ENCODE data around the gene STRADB.

The STRADB gene

GRCh38 chr2:201451292-201452057 is at the start of gene STRADB, which contains the start of gene TRAK2:
Gene STRADB (plus strand): TSS chr2:201451740. CDS start chr2:201454841, 3,101 bp downstream.
Gene TRAK2 (minus strand): TSS chr2:201451458. CDS start chr2:201420507, 30,951 bp downstream.
- Histone ChIP-seq H3K27me3 (ENCODE audit: control insufficient read depth, insufficient read depth, low read length) (no peaks in the 10 kb centered on the region), H3K9ac (ENCODE audit: low read depth, low read length) (peak within 1 kb of the TSS; percentile 81), H3K9me3 (ENCODE audit: control insufficient read depth, insufficient read depth, low read length) (no peaks in the 10 kb centered on the region), H3K36me3 (ENCODE audit: control insufficient read depth, insufficient read depth, low read length) (no peaks in the 10 kb centered on the region), H3K27ac (ENCODE audit: low read depth, low read length) (peak within 1 kb of the TSS; percentile 78), H3K4me1 (ENCODE audit: control insufficient read depth, insufficient read depth, low read length) (peaks cover 9% of the 10 kb centered on the region; the same call in 1 of the 2 replicates), H3K4me3 (ENCODE audit: low read depth, low read length) (peak within 1 kb of the TSS; percentile 84)

- Histone ChIP-seq H3K36me3 (ENCODE audit: control insufficient read depth, insufficient read depth, low read length) (peaks cover 13% of the 10 kb centered on the region), H3K4me1 (ENCODE audit: control insufficient read depth, insufficient read depth, low read length) (no peaks in the 10 kb centered on the region), H3K9me3 (ENCODE audit: control insufficient read depth, insufficient read depth, low read length) (no peaks in the 10 kb centered on the region), H3K4me3 (ENCODE audit: low read depth, low read length) (no peak overlapping the region), H3K27ac (ENCODE audit: low read depth, low read length) (no peak overlapping the region), H3K9ac (ENCODE audit: low read depth, low read length) (no peak overlapping the region), H3K27me3 (ENCODE audit: control insufficient read depth, insufficient read depth, low read length) (no peaks in the 10 kb centered on the region)
Measured at GRCh38 chr2:201401815-201402214, 49.7 kb upstream of the STRADB start.

- H3K4me1 ChIP-seq (ENCODE audit: control insufficient read depth, insufficient read depth, low read length), result no peaks in the 10 kb centered on the region
- H3K4me3 ChIP-seq (ENCODE audit: low read depth, low read length), result no peak overlapping the region
- H3K36me3 ChIP-seq (ENCODE audit: control insufficient read depth, insufficient read depth, low read length), result peaks cover 2% of the 10 kb centered on the region
- H3K9me3 ChIP-seq (ENCODE audit: control insufficient read depth, insufficient read depth, low read length), result no peaks in the 10 kb centered on the region
- no peak overlapping the region for H3K9ac ChIP-seq (ENCODE audit: low read depth, low read length)
- no peaks in the 10 kb centered on the region for H3K27me3 ChIP-seq (ENCODE audit: control insufficient read depth, insufficient read depth, low read length)
- H3K27ac ChIP-seq (ENCODE audit: low read depth, low read length), result no peak overlapping the region
Measured at GRCh38 chr2:201402651-201403562, 48.6 kb upstream of the STRADB start.

GRCh38 chr2:201403880-201404279 is 47.7 kb upstream of the STRADB start:
- H3K4me1 ChIP-seq (ENCODE audit: control insufficient read depth, insufficient read depth, low read length), result no peaks in the 10 kb centered on the region
- no peaks in the 10 kb centered on the region for H3K36me3 ChIP-seq (ENCODE audit: control insufficient read depth, insufficient read depth, low read length)
- no peak overlapping the region for H3K27ac ChIP-seq (ENCODE audit: low read depth, low read length)
- no peaks in the 10 kb centered on the region for H3K27me3 ChIP-seq (ENCODE audit: control insufficient read depth, insufficient read depth, low read length)
- no peak overlapping the region for H3K9ac ChIP-seq (ENCODE audit: low read depth, low read length)
- no peak overlapping the region for H3K4me3 ChIP-seq (ENCODE audit: low read depth, low read length)
- no peaks in the 10 kb centered on the region for H3K9me3 ChIP-seq (ENCODE audit: control insufficient read depth, insufficient read depth, low read length)

GRCh38 chr2:201404699-201405280 is 46.8 kb upstream of the STRADB start:
- H3K27me3 ChIP-seq (ENCODE audit: control insufficient read depth, insufficient read depth, low read length), result no peaks in the 10 kb centered on the region
- no peak overlapping the region for H3K4me3 ChIP-seq (ENCODE audit: low read depth, low read length)
- no peak overlapping the region for H3K9ac ChIP-seq (ENCODE audit: low read depth, low read length)
- H3K9me3 ChIP-seq (ENCODE audit: control insufficient read depth, insufficient read depth, low read length), result no peaks in the 10 kb centered on the region
- H3K27ac ChIP-seq (ENCODE audit: low read depth, low read length), result no peak overlapping the region
- H3K36me3 ChIP-seq (ENCODE audit: control insufficient read depth, insufficient read depth, low read length), result no peaks in the 10 kb centered on the region
- no peaks in the 10 kb centered on the region for H3K4me1 ChIP-seq (ENCODE audit: control insufficient read depth, insufficient read depth, low read length)

GRCh38 chr2:201406077-201406662 is 45.4 kb upstream of the STRADB start:
- no peaks in the 10 kb centered on the region for H3K9me3 ChIP-seq (ENCODE audit: control insufficient read depth, insufficient read depth, low read length)
- H3K9ac ChIP-seq (ENCODE audit: low read depth, low read length), result no peak overlapping the region
- H3K36me3 ChIP-seq (ENCODE audit: control insufficient read depth, insufficient read depth, low read length), result no peaks in the 10 kb centered on the region
- H3K27ac ChIP-seq (ENCODE audit: low read depth, low read length), result no peak overlapping the region
- H3K27me3 ChIP-seq (ENCODE audit: control insufficient read depth, insufficient read depth, low read length), result no peaks in the 10 kb centered on the region
- no peak overlapping the region for H3K4me3 ChIP-seq (ENCODE audit: low read depth, low read length)
- H3K4me1 ChIP-seq (ENCODE audit: control insufficient read depth, insufficient read depth, low read length), result no peaks in the 10 kb centered on the region

- Histone ChIP-seq H3K36me3 (ENCODE audit: control insufficient read depth, insufficient read depth, low read length) (no peaks in the 10 kb centered on the region), H3K4me1 (ENCODE audit: control insufficient read depth, insufficient read depth, low read length) (no peaks in the 10 kb centered on the region), H3K4me3 (ENCODE audit: low read depth, low read length) (no peak overlapping the region), H3K9me3 (ENCODE audit: control insufficient read depth, insufficient read depth, low read length) (no peaks in the 10 kb centered on the region), H3K9ac (ENCODE audit: low read depth, low read length) (no peak overlapping the region), H3K27me3 (ENCODE audit: control insufficient read depth, insufficient read depth, low read length) (no peaks in the 10 kb centered on the region), H3K27ac (ENCODE audit: low read depth, low read length) (no peak overlapping the region)
Measured at GRCh38 chr2:201407265-201407664, 44.3 kb upstream of the STRADB start.

- Histone ChIP-seq H3K36me3 (ENCODE audit: control insufficient read depth, insufficient read depth, low read length) (no peaks in the 10 kb centered on the region), H3K9ac (ENCODE audit: low read depth, low read length) (no peak overlapping the region), H3K27ac (ENCODE audit: low read depth, low read length) (no peak overlapping the region), H3K27me3 (ENCODE audit: control insufficient read depth, insufficient read depth, low read length) (no peaks in the 10 kb centered on the region), H3K4me3 (ENCODE audit: low read depth, low read length) (no peak overlapping the region), H3K9me3 (ENCODE audit: control insufficient read depth, insufficient read depth, low read length) (no peaks in the 10 kb centered on the region), H3K4me1 (ENCODE audit: control insufficient read depth, insufficient read depth, low read length) (peaks cover 7% of the 10 kb centered on the region)
Measured at GRCh38 chr2:201408931-201409330, 42.6 kb upstream of the STRADB start.

- H3K9ac ChIP-seq (ENCODE audit: low read depth, low read length), result no peak overlapping the region
- no peaks in the 10 kb centered on the region for H3K36me3 ChIP-seq (ENCODE audit: control insufficient read depth, insufficient read depth, low read length)
- no peak overlapping the region for H3K27ac ChIP-seq (ENCODE audit: low read depth, low read length)
- H3K27me3 ChIP-seq (ENCODE audit: control insufficient read depth, insufficient read depth, low read length), result no peaks in the 10 kb centered on the region
- no peaks in the 10 kb centered on the region for H3K9me3 ChIP-seq (ENCODE audit: control insufficient read depth, insufficient read depth, low read length)
- peaks cover 15% of the 10 kb centered on the region for H3K4me1 ChIP-seq (ENCODE audit: control insufficient read depth, insufficient read depth, low read length)
- H3K4me3 ChIP-seq (ENCODE audit: low read depth, low read length), result no peak overlapping the region
Measured at GRCh38 chr2:201411421-201411820, 40.1 kb upstream of the STRADB start.

GRCh38 chr2:201413143-201413542 is 38.4 kb upstream of the STRADB start:
- H3K27me3 ChIP-seq (ENCODE audit: control insufficient read depth, insufficient read depth, low read length), result no peaks in the 10 kb centered on the region
- no peak overlapping the region for H3K9ac ChIP-seq (ENCODE audit: low read depth, low read length)
- H3K9me3 ChIP-seq (ENCODE audit: control insufficient read depth, insufficient read depth, low read length), result no peaks in the 10 kb centered on the region
- no peak overlapping the region for H3K4me3 ChIP-seq (ENCODE audit: low read depth, low read length)
- H3K4me1 ChIP-seq (ENCODE audit: control insufficient read depth, insufficient read depth, low read length), result peaks cover 15% of the 10 kb centered on the region
- no peaks in the 10 kb centered on the region for H3K36me3 ChIP-seq (ENCODE audit: control insufficient read depth, insufficient read depth, low read length)
- H3K27ac ChIP-seq (ENCODE audit: low read depth, low read length), result no peak overlapping the region

Data from HUES48 (cell line).